RWPE2 (cell line): ENCODE data around the gene STK4.

Experiments
- ATAC-seq: fragments of 200-7000 bp; cut with Tn5 transposase; 3 replicates; pipeline ENCODE4 v1.9.1; 2021; ENCODE audit warnings: low read depth
- DNase-seq: peaks from one replicate; pipeline ENCODE4 v3.0.0-alpha.2; 2020; ENCODE audit warnings: low spot score
- H3K27ac ChIP-seq: fragments of 450-650 bp; 2 replicates; pipeline ENCODE4 v1.5.1; 2017; ENCODE audit warnings: mild to moderate bottlenecking; ENCODE audit not compliant: poor library complexity, severe bottlenecking
- H3K27me3 ChIP-seq: fragments of 250-450 bp; sonication (Bioruptor Pico); 2 replicates; pipeline ENCODE4 v1.5.1; 2021; ENCODE audit warnings: mild to moderate bottlenecking, moderate library complexity; ENCODE audit not compliant: insufficient read depth, poor library complexity, severe bottlenecking
- H3K36me3 ChIP-seq: fragments of 250-450 bp; sonication (Bioruptor Pico); 2 replicates; pipeline ENCODE4 v1.5.1; 2020; ENCODE audit warnings: low read depth, mild to moderate bottlenecking, moderate library complexity
- H3K4me1 ChIP-seq: fragments of 250-450 bp; sonication (Bioruptor Pico); 2 replicates; pipeline ENCODE4 v1.5.1; 2021; ENCODE audit warnings: mild to moderate bottlenecking, moderate library complexity; ENCODE audit not compliant: insufficient read depth, poor library complexity, severe bottlenecking
- H3K4me3 ChIP-seq: fragments of 250-450 bp; sonication (Bioruptor Pico); 2 replicates; pipeline ENCODE4 v1.5.1; 2021; ENCODE audit warnings: mild to moderate bottlenecking, moderate library complexity; ENCODE audit not compliant: severe bottlenecking
- H3K9me3 ChIP-seq: fragments of 250-450 bp; sonication (Bioruptor Pico); 2 replicates; pipeline ENCODE4 v1.5.1; 2021; ENCODE audit warnings: mild to moderate bottlenecking, moderate library complexity; ENCODE audit not compliant: severe bottlenecking
- TF ChIP-seq, protein P1 (sequence below): fragments of 450-650 bp; IDR thresholded peaks from one replicate; pipeline ENCODE4 v1.5.1; 2017; ENCODE audit warnings: mild to moderate bottlenecking, moderate library complexity; ENCODE audit not compliant: poor library complexity, severe bottlenecking

Gene STK4

GRCh38 chr20:45115829-45116228, 149.5 kb downstream of the STK4 start:
- TF ChIP-seq, protein P1, sequence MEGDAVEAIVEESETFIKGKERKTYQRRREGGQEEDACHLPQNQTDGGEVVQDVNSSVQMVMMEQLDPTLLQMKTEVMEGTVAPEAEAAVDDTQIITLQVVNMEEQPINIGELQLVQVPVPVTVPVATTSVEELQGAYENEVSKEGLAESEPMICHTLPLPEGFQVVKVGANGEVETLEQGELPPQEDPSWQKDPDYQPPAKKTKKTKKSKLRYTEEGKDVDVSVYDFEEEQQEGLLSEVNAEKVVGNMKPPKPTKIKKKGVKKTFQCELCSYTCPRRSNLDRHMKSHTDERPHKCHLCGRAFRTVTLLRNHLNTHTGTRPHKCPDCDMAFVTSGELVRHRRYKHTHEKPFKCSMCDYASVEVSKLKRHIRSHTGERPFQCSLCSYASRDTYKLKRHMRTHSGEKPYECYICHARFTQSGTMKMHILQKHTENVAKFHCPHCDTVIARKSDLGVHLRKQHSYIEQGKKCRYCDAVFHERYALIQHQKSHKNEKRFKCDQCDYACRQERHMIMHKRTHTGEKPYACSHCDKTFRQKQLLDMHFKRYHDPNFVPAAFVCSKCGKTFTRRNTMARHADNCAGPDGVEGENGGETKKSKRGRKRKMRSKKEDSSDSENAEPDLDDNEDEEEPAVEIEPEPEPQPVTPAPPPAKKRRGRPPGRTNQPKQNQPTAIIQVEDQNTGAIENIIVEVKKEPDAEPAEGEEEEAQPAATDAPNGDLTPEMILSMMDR: no peak
- no peak for DNase-seq

GRCh38 chr20:45117581-45117980, 151.3 kb downstream of the STK4 start:
- ATAC-seq (no peak), DNase-seq (peak; percentile 52)
- Histone ChIP-seq H3K27ac (no peak overlapping the region), H3K4me1 (peaks cover 6% of the 10 kb centered on the region), H3K27me3 (no peaks in the 10 kb centered on the region), H3K4me3 (no peak overlapping the region), H3K36me3 (no peaks in the 10 kb centered on the region), H3K9me3 (no peaks in the 10 kb centered on the region)
- TF ChIP-seq, protein P1: no peak

More at GRCh38 chr20:45115829-45116228, 149.5 kb downstream of the STK4 start:
- H3K4me3 ChIP-seq: no peak overlapping the region
- no peak overlapping the region for H3K27ac ChIP-seq
- H3K36me3 ChIP-seq: no peaks in the 10 kb centered on the region
- no peak; the same call in 2 of the 3 replicates for ATAC-seq
- peaks cover 6% of the 10 kb centered on the region for H3K4me1 ChIP-seq
- no peaks in the 10 kb centered on the region for H3K9me3 ChIP-seq
- H3K27me3 ChIP-seq: no peaks in the 10 kb centered on the region

GRCh38 chr20:45118028-45118427, 151.7 kb downstream of the STK4 start:
- no peak overlapping the region for H3K4me3 ChIP-seq
- TF ChIP-seq, protein P1: peak; percentile 63
- no peak overlapping the region for H3K27ac ChIP-seq
- no peaks in the 10 kb centered on the region for H3K36me3 ChIP-seq
- no peaks in the 10 kb centered on the region for H3K9me3 ChIP-seq
- H3K27me3 ChIP-seq: no peaks in the 10 kb centered on the region
- no peak for DNase-seq
- ATAC-seq: no peak
- peaks cover 6% of the 10 kb centered on the region for H3K4me1 ChIP-seq

DNA sequence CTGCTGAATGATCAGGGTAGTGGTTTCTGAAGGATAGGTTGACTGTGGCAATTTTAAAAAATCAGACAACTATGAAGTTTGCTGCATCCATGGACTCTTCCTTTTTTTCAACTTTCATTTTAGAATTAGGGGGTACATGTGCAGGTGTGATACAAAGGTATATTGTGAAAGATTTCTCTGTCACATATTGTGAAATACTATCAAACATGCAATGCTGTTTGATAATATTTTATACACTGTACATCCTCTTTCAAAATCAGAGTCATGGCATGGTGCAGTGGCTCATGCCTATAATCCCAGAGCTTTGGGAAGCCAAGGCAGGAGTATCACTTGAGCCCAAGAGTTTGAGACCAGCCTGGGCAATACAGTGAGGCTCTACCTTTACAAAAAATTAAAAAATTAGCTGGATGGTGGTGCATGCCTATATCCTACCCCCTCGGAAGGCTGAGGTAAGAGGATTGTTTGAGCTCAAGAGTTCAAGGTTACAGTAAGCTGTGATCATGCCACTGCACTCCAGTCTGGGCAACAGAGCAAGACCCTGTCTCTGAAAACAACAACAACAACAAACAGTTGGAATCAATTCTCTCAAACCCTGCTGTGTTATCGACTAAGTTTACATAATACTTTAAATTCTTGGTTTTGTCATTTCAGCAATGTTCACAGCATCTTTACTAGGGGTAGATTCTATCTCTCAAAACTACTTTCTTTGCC, 153.4 kb downstream of the STK4 start:
- no peaks in the 10 kb centered on the region for H3K27me3 ChIP-seq
- no peak overlapping the region for H3K4me3 ChIP-seq
- peaks cover 3% of the 10 kb centered on the region for H3K4me1 ChIP-seq
- DNase-seq: no peak
- no peaks in the 10 kb centered on the region for H3K9me3 ChIP-seq
- TF ChIP-seq, protein P1: no peak
- no peak for ATAC-seq
- H3K36me3 ChIP-seq: no peaks in the 10 kb centered on the region
- H3K27ac ChIP-seq: no peak overlapping the region

- ATAC-seq (no peak), DNase-seq (no peak)
- Histone ChIP-seq H3K4me1 (no peaks in the 10 kb centered on the region), H3K27ac (no peak overlapping the region), H3K4me3 (no peak overlapping the region), H3K27me3 (no peaks in the 10 kb centered on the region), H3K9me3 (no peaks in the 10 kb centered on the region), H3K36me3 (no peaks in the 10 kb centered on the region)
- TF ChIP-seq, protein P1: no peak
Observed at GRCh38 chr20:45121388-45121787, 155.1 kb downstream of the STK4 start.
